ENCODE results near the gene CDH4. TPM values are rescaled to one million over a fixed set of nuclear protein-coding genes. Genes with fewer than 3 reads are reported as not detected.

The CDH4 gene
- total and polyA plus RNA-seq, 2 donors (not counting 1 experiment from before 2014, with no cell fraction given), result not detected

- peaks cover 4% of the 10 kb centered on the region for H3K9me3 Mint-ChIP-seq (ENCODE audit: insufficient read depth)
- H3K9ac ChIP-seq (ENCODE audit: low read length), result no peak overlapping the region
- no peak overlapping the region for H2AFZ ChIP-seq (ENCODE audit: insufficient read depth, low read depth, low read length, poor library complexity, severe bottlenecking)
- no peak overlapping the region for H3K27ac ChIP-seq (ENCODE audit: low read length in 2 of 2)
- no peaks in the 10 kb centered on the region for H3K4me1 ChIP-seq (ENCODE audit: control insufficient read depth in 2 of 2, insufficient read depth in 2 of 2, low read length in 2 of 2)
- H3K4me3 ChIP-seq (ENCODE audit: control extremely low read depth in 1 of 5, extremely low read depth in 1 of 5, insufficient read depth in 1 of 5, low read depth in 2 of 5, low read length in 4 of 5), result no peak overlapping the region
- H3K27ac Mint-ChIP-seq, result no peak overlapping the region
- ATAC-seq (ENCODE audit: low read depth) (no peak), DNase-seq (no peak)
- CTCF ChIA-PET, result no interaction called here
- H3K27me3 ChIP-seq (replicated peaks in 1 of 4; ENCODE audit: control extremely low read depth in 1 of 4, control insufficient read depth in 3 of 4, insufficient read depth in 4 of 4, low read length in 3 of 4), result no peaks in the 10 kb centered on the region
- H3K27me3 Mint-ChIP-seq, result no peaks in the 10 kb centered on the region
- no peak overlapping the region for H3K4me2 ChIP-seq (replicated peaks; ENCODE audit: low read depth, low read length, poor library complexity, severe bottlenecking)
- H4K20me1 ChIP-seq (ENCODE audit: control insufficient read depth, insufficient read depth, low read length, poor library complexity, severe bottlenecking), result no peaks in the 10 kb centered on the region
- WGBS (ENCODE audit: insufficient coverage), result 90% methylated on average over 17 of the region's 18 CpGs
- no peaks in the 10 kb centered on the region for H3K36me3 ChIP-seq (replicated peaks in 1 of 2; ENCODE audit: control extremely low read depth in 1 of 2, control insufficient read depth in 1 of 2, extremely low read depth in 1 of 2, insufficient read depth in 2 of 2, low read length in 1 of 2)
- H3K9me3 ChIP-seq (ENCODE audit: control extremely low read depth in 1 of 3, control insufficient read depth in 2 of 3, insufficient read depth in 1 of 3, low read length in 2 of 3), result peaks cover 0 to 16% (median 0%) of the 10 kb centered on the region in 3 donors
- H3K4me1 Mint-ChIP-seq, result no peaks in the 10 kb centered on the region
- POLR2A ChIA-PET, result no interaction called here
- H3K4me3 Mint-ChIP-seq, result no peak overlapping the region
- TF ChIP-seq, protein P1, sequence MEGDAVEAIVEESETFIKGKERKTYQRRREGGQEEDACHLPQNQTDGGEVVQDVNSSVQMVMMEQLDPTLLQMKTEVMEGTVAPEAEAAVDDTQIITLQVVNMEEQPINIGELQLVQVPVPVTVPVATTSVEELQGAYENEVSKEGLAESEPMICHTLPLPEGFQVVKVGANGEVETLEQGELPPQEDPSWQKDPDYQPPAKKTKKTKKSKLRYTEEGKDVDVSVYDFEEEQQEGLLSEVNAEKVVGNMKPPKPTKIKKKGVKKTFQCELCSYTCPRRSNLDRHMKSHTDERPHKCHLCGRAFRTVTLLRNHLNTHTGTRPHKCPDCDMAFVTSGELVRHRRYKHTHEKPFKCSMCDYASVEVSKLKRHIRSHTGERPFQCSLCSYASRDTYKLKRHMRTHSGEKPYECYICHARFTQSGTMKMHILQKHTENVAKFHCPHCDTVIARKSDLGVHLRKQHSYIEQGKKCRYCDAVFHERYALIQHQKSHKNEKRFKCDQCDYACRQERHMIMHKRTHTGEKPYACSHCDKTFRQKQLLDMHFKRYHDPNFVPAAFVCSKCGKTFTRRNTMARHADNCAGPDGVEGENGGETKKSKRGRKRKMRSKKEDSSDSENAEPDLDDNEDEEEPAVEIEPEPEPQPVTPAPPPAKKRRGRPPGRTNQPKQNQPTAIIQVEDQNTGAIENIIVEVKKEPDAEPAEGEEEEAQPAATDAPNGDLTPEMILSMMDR (IDR thresholded peaks at IDR 0.05), result no peak
- no peak for TF ChIP-seq EZH2 (IDR thresholded peaks at IDR 0.05; ENCODE audit: borderline replicate concordance, insufficient read depth, low read depth, low read length, poor library complexity, severe bottlenecking)
- intact Hi-C loops (cut with micrococcal nuclease), result no loop called here
- H3K79me2 ChIP-seq (ENCODE audit: control insufficient read depth, insufficient read depth, low read length), result no peaks in the 10 kb centered on the region
Observed at GRCh38 chr20:61744691-61745396, 492.8 kb downstream of the CDH4 start.

GRCh38 chr20:61745397-61746146, 493.5 kb downstream of the CDH4 start:
- 45% methylated on average over 17 of the region's 20 CpGs for WGBS (ENCODE audit: insufficient coverage)
- Mint-ChIP-seq H3K4me3 (no peak overlapping the region), H3K27ac (no peak overlapping the region), H3K9me3 (ENCODE audit: insufficient read depth) (peaks cover 10% of the 10 kb centered on the region), H3K4me1 (no peaks in the 10 kb centered on the region), H3K27me3 (no peaks in the 10 kb centered on the region)
- no peak for TF ChIP-seq EZH2 (IDR thresholded peaks at IDR 0.05; ENCODE audit: borderline replicate concordance, insufficient read depth, low read depth, low read length, poor library complexity, severe bottlenecking)
- TF ChIP-seq, protein P1 (IDR thresholded peaks at IDR 0.05), result no peak
- no peak for ATAC-seq (ENCODE audit: low read depth)
- ChIA-PET CTCF (no interaction called here), POLR2A (no interaction called here)
- H3K4me3 ChIP-seq (ENCODE audit: control extremely low read depth in 1 of 5, extremely low read depth in 1 of 5, insufficient read depth in 1 of 5, low read depth in 2 of 5, low read length in 4 of 5), result no peak overlapping the region
- no peaks in the 10 kb centered on the region for H3K4me1 ChIP-seq (ENCODE audit: control insufficient read depth in 2 of 2, insufficient read depth in 2 of 2, low read length in 2 of 2)
- no peak overlapping the region for H3K4me2 ChIP-seq (replicated peaks; ENCODE audit: low read depth, low read length, poor library complexity, severe bottlenecking)
- H3K79me2 ChIP-seq (ENCODE audit: control insufficient read depth, insufficient read depth, low read length), result no peaks in the 10 kb centered on the region
- no peaks in the 10 kb centered on the region for H4K20me1 ChIP-seq (ENCODE audit: control insufficient read depth, insufficient read depth, low read length, poor library complexity, severe bottlenecking)
- no peak overlapping the region for H3K9ac ChIP-seq (ENCODE audit: low read length)
- intact Hi-C loops (cut with micrococcal nuclease), result no loop called here
- peaks cover 0 to 17% (median 1%) of the 10 kb centered on the region in 3 donors for H3K9me3 ChIP-seq (ENCODE audit: control extremely low read depth in 1 of 3, control insufficient read depth in 2 of 3, insufficient read depth in 1 of 3, low read length in 2 of 3)
- DNase-seq, result no peak
- no peak overlapping the region for H2AFZ ChIP-seq (ENCODE audit: insufficient read depth, low read depth, low read length, poor library complexity, severe bottlenecking)
- H3K36me3 ChIP-seq (replicated peaks in 1 of 2; ENCODE audit: control extremely low read depth in 1 of 2, control insufficient read depth in 1 of 2, extremely low read depth in 1 of 2, insufficient read depth in 2 of 2, low read length in 1 of 2), result no peaks in the 10 kb centered on the region
- no peak overlapping the region for H3K27ac ChIP-seq (ENCODE audit: low read length in 2 of 2)
- H3K27me3 ChIP-seq (replicated peaks in 1 of 4; ENCODE audit: control extremely low read depth in 1 of 4, control insufficient read depth in 3 of 4, insufficient read depth in 4 of 4, low read length in 3 of 4), result no peaks in the 10 kb centered on the region

All from B cell (primary cell).